ENCODE data around the gene VPS36.

GRCh38 chr13:52374873-52375411 is 75.5 kb downstream of the VPS36 start:
- TF ChIP-seq POLR2AphosphoS5 (IDR thresholded peaks at IDR 0.05; ENCODE audit: low read depth, low read length) (no peak), EGR1 (IDR thresholded peaks at IDR 0.05; ENCODE audit: low read depth) (no peak), CTCF (IDR thresholded peaks at IDR 0.05 in 2 of 3, conservative IDR thresholded peaks at IDR 0.05 in 1 of 3; ENCODE audit: borderline replicate concordance in 1 of 3, insufficient read depth in 1 of 3, low read depth in 2 of 3, low read length in 2 of 3) (no peak), POLR2A (IDR thresholded peaks at IDR 0.05; ENCODE audit: borderline replicate concordance, extremely low read depth, insufficient read depth, insufficient read length) (no peak), CEBPB (IDR thresholded peaks at IDR 0.05; ENCODE audit: low read depth) (no peak), ZBTB33 (IDR thresholded peaks at IDR 0.05; ENCODE audit: extremely low read depth, insufficient replicate concordance, low read length) (no peak), JUND (IDR thresholded peaks at IDR 0.05) (no peak)

All from HCT116 (cell line).